Measurements from ENCODE around the gene OR56A5.

Gene OR56A5

GRCh38 chr11:5923427-5923776 lies 44.9 kb downstream of the OR56A5 start:
- no peak overlapping the region for H3K4me3 ChIP-seq (ENCODE audit: low read length)
- no peak for TF ChIP-seq ZNF274 (IDR thresholded peaks at IDR 0.05; ENCODE audit: low read depth, low read length)

- H3K4me3 ChIP-seq (ENCODE audit: low read length): no peak overlapping the region
- no peak for TF ChIP-seq ZNF274 (IDR thresholded peaks at IDR 0.05; ENCODE audit: low read depth, low read length)
Observed at GRCh38 chr11:5922749-5923426, 45.4 kb downstream of the OR56A5 start.
